ENCODE data around the gene RTN4. TPM values are rescaled to one million over a fixed set of nuclear protein-coding genes. Genes with fewer than 3 reads are reported as not detected.

RTN4 gene
- polyA plus RNA-seq, 1 donor (not counting 4 experiments of a cell fraction or from before 2014, with no cell fraction given), result 406 TPM

- Histone ChIP-seq H3K9me3 (ENCODE audit: control insufficient read depth, low read depth, low read length) (no peaks in the 10 kb centered on the region), H2AFZ (ENCODE audit: control insufficient read depth, low read length) (no peak overlapping the region), H3K9me1 (ENCODE audit: control insufficient read depth, extremely low read depth, insufficient read depth, low read length) (peaks cover 2% of the 10 kb centered on the region), H3K79me2 (ENCODE audit: control insufficient read depth, insufficient read depth, low read length) (peaks cover 100% of the 10 kb centered on the region), H3K36me3 (ENCODE audit: control insufficient read depth in 2 of 2, extremely low read depth in 1 of 2, insufficient read depth in 2 of 2, low read length in 2 of 2) (peaks cover 3% of the 10 kb centered on the region in 2 experiments), H3K27ac (ENCODE audit: control insufficient read depth, insufficient read depth, low read length) (peak overlapping the region; percentile 22), H3K4me2 (ENCODE audit: control insufficient read depth, extremely low read depth, insufficient read depth, low read depth, low read length) (no peak overlapping the region), H3K4me1 (ENCODE audit: control insufficient read depth, extremely low read depth, insufficient read depth, low read length) (peaks cover 52% of the 10 kb centered on the region), H3K27me3 (ENCODE audit: control insufficient read depth, extremely low read depth, insufficient read depth, low read length) (no peaks in the 10 kb centered on the region), H3K4me3 (ENCODE audit: control insufficient read depth in 2 of 3, extremely low read depth in 1 of 3, insufficient read depth in 2 of 3, low read depth in 1 of 3, low read length in 3 of 3) (no peak overlapping the region), H3K9ac (ENCODE audit: control insufficient read depth, extremely low read depth, insufficient read depth, low read length) (no peak overlapping the region), H4K20me1 (ENCODE audit: control insufficient read depth, extremely low read depth, insufficient read depth, low read length) (peaks cover 51% of the 10 kb centered on the region)
- DNase-seq (ENCODE audit: low read depth, low spot score), result no peak
- dilution Hi-C loops (cut with MboI; ENCODE audit: extremely low pct_ligation_motif_present, low sequenced_read_pairs), result loop anchor here (25.0 kb wide), 1 partner anchor 137 kb away; no protein-coding TSS in a partner anchor
- TF ChIP-seq EZH2 (IDR thresholded peaks at IDR 0.05; ENCODE audit: low read length) (no peak), CTCF (optimal IDR thresholded peaks at IDR 0.05 in 1 of 3, IDR thresholded peaks at IDR 0.05 in 1 of 3, conservative IDR thresholded peaks at IDR 0.05 in 1 of 3; ENCODE audit: extremely low read depth in 1 of 3, insufficient read depth in 2 of 3, low read length in 3 of 3) (no peak)
- FAIRE-seq, result no peak
Measured at GRCh38 chr2:55025082-55025481, 25.2 kb downstream of the RTN4 start.

- Histone ChIP-seq H3K4me1 (ENCODE audit: control insufficient read depth, extremely low read depth, insufficient read depth, low read length) (peaks cover 43% of the 10 kb centered on the region), H3K27me3 (ENCODE audit: control insufficient read depth, extremely low read depth, insufficient read depth, low read length) (no peaks in the 10 kb centered on the region), H3K9ac (ENCODE audit: control insufficient read depth, extremely low read depth, insufficient read depth, low read length) (no peak overlapping the region), H3K27ac (ENCODE audit: control insufficient read depth, insufficient read depth, low read length) (no peak overlapping the region), H3K4me2 (ENCODE audit: control insufficient read depth, extremely low read depth, insufficient read depth, low read depth, low read length) (no peak overlapping the region), H3K9me3 (ENCODE audit: control insufficient read depth, low read depth, low read length) (no peaks in the 10 kb centered on the region), H2AFZ (ENCODE audit: control insufficient read depth, low read length) (no peak overlapping the region), H3K9me1 (ENCODE audit: control insufficient read depth, extremely low read depth, insufficient read depth, low read length) (no peaks in the 10 kb centered on the region), H3K4me3 (ENCODE audit: control insufficient read depth in 2 of 3, extremely low read depth in 1 of 3, insufficient read depth in 2 of 3, low read depth in 1 of 3, low read length in 3 of 3) (no peak overlapping the region), H3K36me3 (ENCODE audit: control insufficient read depth in 2 of 2, extremely low read depth in 1 of 2, insufficient read depth in 2 of 2, low read length in 2 of 2) (peaks cover 3% of the 10 kb centered on the region in 2 experiments), H3K79me2 (ENCODE audit: control insufficient read depth, insufficient read depth, low read length) (peaks cover 100% of the 10 kb centered on the region), H4K20me1 (ENCODE audit: control insufficient read depth, extremely low read depth, insufficient read depth, low read length) (peaks cover 42% of the 10 kb centered on the region)
- FAIRE-seq (no peak), DNase-seq (ENCODE audit: low read depth, low spot score) (no peak)
- TF ChIP-seq EZH2 (IDR thresholded peaks at IDR 0.05; ENCODE audit: low read length) (no peak), CTCF (optimal IDR thresholded peaks at IDR 0.05 in 1 of 3, IDR thresholded peaks at IDR 0.05 in 1 of 3, conservative IDR thresholded peaks at IDR 0.05 in 1 of 3; ENCODE audit: extremely low read depth in 1 of 3, insufficient read depth in 2 of 3, low read length in 3 of 3) (no peak)
- dilution Hi-C loops (cut with MboI; ENCODE audit: extremely low pct_ligation_motif_present, low sequenced_read_pairs), result no loop called here
Measured at GRCh38 chr2:55022476-55022875, 27.8 kb downstream of the RTN4 start.
